ENCODE data around the gene GNAS. TPM values are rescaled to one million over a fixed set of nuclear protein-coding genes. Genes with fewer than 3 reads are reported as not detected.
A peak's percentile ranks its signal among the peaks of the same experiment; 100 is the strongest.

GNAS gene
- total and polyA plus RNA-seq, 9 of the 15 experiments (the other 6 are each of a cell fraction or from before 2014, with no cell fraction given) = 128 to 648 (median 266) TPM

DNA sequence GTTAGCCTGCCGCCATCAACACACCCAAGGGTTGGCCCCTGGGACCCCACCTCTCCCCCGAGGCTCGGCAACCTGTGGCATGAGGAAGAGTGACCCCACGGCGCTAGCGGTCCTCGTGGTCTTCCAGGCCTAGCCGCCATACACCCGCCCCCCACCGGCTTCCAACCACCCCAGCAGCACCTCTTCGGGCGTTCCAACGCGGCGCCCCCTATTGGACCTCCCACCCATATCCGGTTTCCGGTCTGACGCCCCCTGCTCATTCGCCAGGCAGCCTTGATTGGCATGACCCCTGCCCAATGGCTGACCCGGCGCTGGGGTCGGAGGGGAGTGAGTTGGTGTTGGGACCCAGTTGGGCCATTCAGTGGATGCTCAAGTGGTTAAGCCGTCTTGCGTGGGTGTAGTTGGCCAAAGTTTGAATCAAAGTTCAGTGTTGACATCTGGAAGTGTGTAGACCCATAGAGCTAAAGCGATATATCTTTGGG lies 1.8 kb upstream of the GNAS start, which contains the start of gene GNAS-AS1 (continued):
- TF ChIP-seq GABPB2 (CRISPR knock-in tag; conservative IDR thresholded peaks at IDR 0.05) (no peak), TAF1 (IDR thresholded peaks at IDR 0.05; ENCODE audit: control insufficient read depth, extremely low read depth, insufficient read depth, low read length, severe bottlenecking) (no peak), PTTG1 (tag; IDR thresholded peaks at IDR 0.05; ENCODE audit: low read depth) (no peak), ESRRA (IDR thresholded peaks at IDR 0.05; ENCODE audit: borderline replicate concordance, low read depth) (no peak), NR2C1 (IDR thresholded peaks at IDR 0.05) (peak; percentile 48; the same call in 1 of the 2 replicates), NR2C1 (tag; IDR thresholded peaks at IDR 0.05) (no peak), XRCC3 (IDR thresholded peaks at IDR 0.05) (no peak), ZNF445 (CRISPR knock-in tag; IDR thresholded peaks at IDR 0.05; ENCODE audit: low read depth) (no peak), CREM (IDR thresholded peaks at IDR 0.05; ENCODE audit: low read depth) (no peak), DMBX1 (CRISPR knock-in tag; IDR thresholded peaks at IDR 0.05; ENCODE audit: borderline replicate concordance) (no peak), EHMT2 (IDR thresholded peaks at IDR 0.05) (peak; percentile 38; the same call in 1 of the 2 replicates), HNRNPLL (IDR thresholded peaks at IDR 0.05; ENCODE audit: low read depth, low read length, poor library complexity, severe bottlenecking) (no peak)
- TF ChIP-seq, protein P1, sequence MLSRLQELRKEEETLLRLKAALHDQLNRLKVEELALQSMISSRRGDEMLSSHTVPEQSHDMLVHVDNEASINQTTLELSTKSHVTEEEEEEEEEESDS (CRISPR knock-in tag; IDR thresholded peaks at IDR 0.05) = no peak
- TF ChIP-seq, protein P2, sequence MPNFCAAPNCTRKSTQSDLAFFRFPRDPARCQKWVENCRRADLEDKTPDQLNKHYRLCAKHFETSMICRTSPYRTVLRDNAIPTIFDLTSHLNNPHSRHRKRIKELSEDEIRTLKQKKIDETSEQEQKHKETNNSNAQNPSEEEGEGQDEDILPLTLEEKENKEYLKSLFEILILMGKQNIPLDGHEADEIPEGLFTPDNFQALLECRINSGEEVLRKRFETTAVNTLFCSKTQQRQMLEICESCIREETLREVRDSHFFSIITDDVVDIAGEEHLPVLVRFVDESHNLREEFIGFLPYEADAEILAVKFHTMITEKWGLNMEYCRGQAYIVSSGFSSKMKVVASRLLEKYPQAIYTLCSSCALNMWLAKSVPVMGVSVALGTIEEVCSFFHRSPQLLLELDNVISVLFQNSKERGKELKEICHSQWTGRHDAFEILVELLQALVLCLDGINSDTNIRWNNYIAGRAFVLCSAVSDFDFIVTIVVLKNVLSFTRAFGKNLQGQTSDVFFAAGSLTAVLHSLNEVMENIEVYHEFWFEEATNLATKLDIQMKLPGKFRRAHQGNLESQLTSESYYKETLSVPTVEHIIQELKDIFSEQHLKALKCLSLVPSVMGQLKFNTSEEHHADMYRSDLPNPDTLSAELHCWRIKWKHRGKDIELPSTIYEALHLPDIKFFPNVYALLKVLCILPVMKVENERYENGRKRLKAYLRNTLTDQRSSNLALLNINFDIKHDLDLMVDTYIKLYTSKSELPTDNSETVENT (CRISPR knock-in tag; IDR thresholded peaks at IDR 0.05) = no peak
- TF ChIP-seq, protein P3, sequence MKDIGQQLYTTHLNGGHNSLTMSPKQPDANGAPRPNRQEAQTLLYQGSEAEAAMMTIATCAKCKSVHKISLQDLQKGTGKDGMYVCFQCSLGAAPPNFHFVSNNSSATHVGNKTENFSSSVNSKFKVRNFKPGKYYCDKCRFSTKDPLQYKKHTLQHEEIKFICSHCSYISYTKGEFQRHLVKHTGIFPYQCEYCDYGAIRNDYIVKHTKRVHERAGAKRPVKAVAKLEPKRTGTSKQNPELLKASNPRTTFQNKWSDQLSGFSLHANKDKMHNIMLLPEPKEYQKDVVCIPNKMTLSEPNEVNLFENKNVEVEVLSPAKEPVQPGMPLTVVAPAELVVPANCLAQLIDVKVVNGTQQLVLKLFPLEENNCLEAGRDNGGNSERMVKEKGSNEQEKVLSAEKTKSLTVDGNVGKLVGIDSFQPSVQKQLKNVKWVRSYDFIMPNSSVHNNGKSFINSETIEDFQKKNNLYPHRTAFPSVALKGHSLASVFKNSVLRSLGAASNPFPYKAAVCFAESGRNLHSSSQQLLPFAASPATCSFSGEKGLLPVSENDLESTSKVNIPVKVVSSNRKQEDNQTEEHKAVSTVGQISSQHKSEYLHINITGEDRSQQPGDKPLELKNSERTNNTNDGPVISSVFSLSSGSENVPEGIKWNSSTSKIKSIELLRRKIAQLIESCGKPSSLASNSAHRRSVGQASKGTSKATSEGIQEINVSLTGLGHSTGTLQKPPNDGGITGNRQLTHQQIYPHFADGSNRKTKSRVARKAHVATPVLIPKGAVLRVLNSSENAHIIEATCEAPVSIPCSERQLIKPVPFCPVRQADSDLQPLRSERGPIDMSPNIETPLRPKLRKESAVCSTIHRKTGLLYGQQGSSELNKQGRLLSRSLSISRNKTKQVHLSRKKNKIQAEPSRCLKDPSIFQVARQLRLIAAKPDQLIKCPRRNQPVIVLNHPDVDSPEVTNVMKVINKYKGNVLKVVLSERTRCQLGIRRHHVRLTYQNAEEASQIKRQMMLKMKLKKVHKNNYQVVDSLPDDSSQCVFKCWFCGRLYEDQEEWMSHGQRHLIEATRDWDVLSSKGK (CRISPR knock-in tag; IDR thresholded peaks at IDR 0.05) = no peak
